Measurements from ENCODE around the gene NHS. TPM values are rescaled to one million over a fixed set of nuclear protein-coding genes. Genes with fewer than 3 reads are reported as not detected.

Gene NHS
- total and polyA plus RNA-seq, 8 donors, result 0.19 to 1.7 (median 0.54) TPM

DNA sequence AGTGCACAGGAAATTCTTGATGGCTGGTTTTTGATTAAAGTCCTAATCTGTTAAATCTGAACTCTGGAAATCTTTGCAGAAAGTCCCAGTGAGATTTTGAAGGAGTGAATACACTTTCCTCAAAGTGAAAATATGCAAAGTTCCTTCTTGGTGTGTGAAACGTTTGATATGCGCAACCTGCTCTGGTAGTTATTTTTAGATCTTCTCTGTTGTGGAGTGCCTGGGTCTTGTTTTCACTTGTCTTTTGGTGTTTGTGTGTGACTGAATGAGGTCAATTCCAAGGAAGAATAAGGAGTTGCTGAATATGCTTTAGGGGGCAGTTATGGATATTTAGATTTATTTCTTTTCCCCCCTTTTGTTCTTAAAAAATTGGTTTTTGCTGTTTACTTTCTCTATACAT is 404.0 kb downstream of the NHS start:
- no peak overlapping the region for H3K4me3 ChIP-seq
- H3K36me3 ChIP-seq, result no peaks in the 10 kb centered on the region
- intact Hi-C loops (cut with DNase I), result no loop called here
- FAIRE-seq (no peak), DNase-seq (no peak), ATAC-seq (no peak)
- TF ChIP-seq, protein P1, sequence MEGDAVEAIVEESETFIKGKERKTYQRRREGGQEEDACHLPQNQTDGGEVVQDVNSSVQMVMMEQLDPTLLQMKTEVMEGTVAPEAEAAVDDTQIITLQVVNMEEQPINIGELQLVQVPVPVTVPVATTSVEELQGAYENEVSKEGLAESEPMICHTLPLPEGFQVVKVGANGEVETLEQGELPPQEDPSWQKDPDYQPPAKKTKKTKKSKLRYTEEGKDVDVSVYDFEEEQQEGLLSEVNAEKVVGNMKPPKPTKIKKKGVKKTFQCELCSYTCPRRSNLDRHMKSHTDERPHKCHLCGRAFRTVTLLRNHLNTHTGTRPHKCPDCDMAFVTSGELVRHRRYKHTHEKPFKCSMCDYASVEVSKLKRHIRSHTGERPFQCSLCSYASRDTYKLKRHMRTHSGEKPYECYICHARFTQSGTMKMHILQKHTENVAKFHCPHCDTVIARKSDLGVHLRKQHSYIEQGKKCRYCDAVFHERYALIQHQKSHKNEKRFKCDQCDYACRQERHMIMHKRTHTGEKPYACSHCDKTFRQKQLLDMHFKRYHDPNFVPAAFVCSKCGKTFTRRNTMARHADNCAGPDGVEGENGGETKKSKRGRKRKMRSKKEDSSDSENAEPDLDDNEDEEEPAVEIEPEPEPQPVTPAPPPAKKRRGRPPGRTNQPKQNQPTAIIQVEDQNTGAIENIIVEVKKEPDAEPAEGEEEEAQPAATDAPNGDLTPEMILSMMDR (IDR thresholded peaks at IDR 0.05), result no peak
- H3K27ac ChIP-seq, result no peak overlapping the region
- H3K9me3 ChIP-seq, result no peaks in the 10 kb centered on the region
- H3K27me3 ChIP-seq, result peaks cover 0 to 2% (median 0%) of the 10 kb centered on the region in 4 donors
- WGBS, 2 donors, result 39% methylated on average over 2 of the region's 2 CpGs
- H3K4me1 ChIP-seq, result no peaks in the 10 kb centered on the region

DNA sequence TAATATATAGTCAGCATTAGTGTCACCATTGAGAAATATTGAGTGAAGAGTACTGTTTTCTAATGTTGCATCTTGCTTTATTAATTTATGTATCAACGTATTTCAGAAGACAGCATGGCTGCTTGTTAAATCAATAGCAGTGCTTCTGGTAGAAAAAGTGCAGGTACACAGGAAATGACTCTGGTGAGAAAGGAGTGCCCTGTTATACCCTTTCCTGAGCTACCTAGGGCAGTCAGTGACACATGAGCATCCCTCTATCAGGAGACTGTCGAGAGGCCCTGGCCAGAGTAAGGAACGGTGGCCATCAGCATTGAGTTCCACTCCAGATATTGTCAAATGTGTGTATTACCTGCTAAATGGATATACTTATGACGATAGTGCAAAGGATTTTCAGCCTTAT is 404.4 kb downstream of the NHS start:
- H3K4me1 ChIP-seq, result no peaks in the 10 kb centered on the region
- H3K9me3 ChIP-seq, result no peaks in the 10 kb centered on the region
- ATAC-seq (no peak), DNase-seq (no peak), FAIRE-seq (no peak)
- H3K4me3 ChIP-seq, result no peak overlapping the region
- intact Hi-C loops (cut with DNase I), result no loop called here
- H3K36me3 ChIP-seq, result no peaks in the 10 kb centered on the region
- TF ChIP-seq, protein P1 (IDR thresholded peaks at IDR 0.05), result no peak
- H3K27me3 ChIP-seq, result no peaks in the 10 kb centered on the region
- WGBS, 2 donors, result 77 to 87% methylated on average over 4 of the region's 4 CpGs
- no peak overlapping the region for H3K27ac ChIP-seq

Small RNAs within 50 kb of the gene (microRNA-seq; reads per million reads assigned to microRNA genes)
- gene MIR4768, result 0 reads per million in 2 donors

All from pancreas (tissue), 10 donors.